OCI-LY3 (cell line): ENCODE data around the gene MT1H.

Experiments
- CTCF ChIP-seq: fragments of 200-600, 300-600 bp; sonication (generic); IDR thresholded peaks from 2 replicates; pipeline ENCODE4 v1.5.1; 2014; ENCODE audit warnings: antibody characterized with exemption, low read length, low read depth
- EZH2phosphoT487 ChIP-seq: fragments of 200-600 bp; shearing (Covaris generic); IDR thresholded peaks from 2 replicates; pipeline ENCODE4 v1.6.1; 2018; ENCODE audit warnings: antibody characterized with exemption, mixed run types, low read depth

- no peak for TF ChIP-seq CTCF
- TF ChIP-seq EZH2phosphoT487 = no peak
Measured at GRCh38 chr16:56675685-56676210, 6.1 kb downstream of the MT1H start.
